ENCODE data around the gene PRKCSH. TPM values are rescaled to one million over a fixed set of nuclear protein-coding genes. Genes with fewer than 3 reads are reported as not detected.

Gene PRKCSH
- total and polyA plus RNA-seq, 2 donors, result 62.9 to 108 TPM

DNA sequence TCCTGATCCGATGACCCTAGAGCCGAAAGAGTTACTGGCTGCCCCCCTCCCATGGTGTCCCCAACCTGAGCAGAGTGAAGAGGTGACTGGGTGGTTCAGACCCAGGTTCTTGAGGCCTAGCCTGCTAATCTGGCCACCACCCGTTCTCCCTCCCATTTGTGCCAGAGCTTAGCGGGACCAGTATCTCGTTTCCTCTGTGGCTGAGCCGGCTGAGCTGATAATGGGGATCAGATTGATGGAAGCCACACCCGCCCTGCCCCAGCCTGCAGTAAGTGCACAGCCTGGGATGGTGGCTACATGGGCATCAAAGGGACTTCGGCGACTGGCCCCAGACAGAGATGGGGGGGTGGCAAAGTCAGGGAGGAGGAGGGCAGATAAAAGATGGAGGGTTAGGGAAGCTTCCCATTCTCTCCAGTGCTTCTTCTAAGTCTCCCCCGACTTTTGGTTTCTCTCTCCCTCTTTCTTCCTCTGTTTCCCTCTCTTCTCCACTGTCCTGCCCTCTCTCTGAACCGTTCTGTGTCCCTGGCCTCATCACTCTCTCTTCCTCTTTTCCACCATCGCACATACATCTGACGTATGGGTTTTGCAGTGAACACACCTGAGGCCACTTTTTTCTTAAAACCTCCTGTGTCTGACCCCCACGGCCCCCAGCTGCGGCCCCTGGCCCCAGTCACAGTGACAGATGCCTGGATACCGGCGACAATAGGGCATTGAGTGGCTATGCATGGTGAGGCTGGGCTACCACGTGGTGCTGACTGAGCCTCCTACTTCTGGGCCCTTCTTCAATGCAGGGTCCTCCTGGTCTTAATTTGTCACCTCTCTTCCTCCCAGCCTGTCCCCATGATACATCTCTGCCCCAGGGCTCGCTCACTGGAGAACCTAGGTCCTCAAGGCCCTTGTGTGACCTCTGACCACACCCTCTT, 43.0 kb downstream of the PRKCSH start:
- no peak for DNase-seq (ENCODE audit: low read depth in 6 of 9, low spot score in 9 of 9)
- no peak overlapping the region for H3K4me3 ChIP-seq (ENCODE audit: low read length in 2 of 2)
- H3K27me3 ChIP-seq (ENCODE audit: control insufficient read depth in 2 of 2, insufficient read depth in 1 of 2, low read length in 1 of 2), result peaks cover 51 to 78% of the 10 kb centered on the region in 2 donors
- H3K36me3 ChIP-seq (ENCODE audit: control insufficient read depth in 2 of 2, insufficient read depth in 2 of 2, low read length in 1 of 2), result peaks cover 0 to 5% of the 10 kb centered on the region in 2 donors
- peaks cover 1 to 21% of the 10 kb centered on the region in 2 donors for H3K9me3 ChIP-seq (ENCODE audit: control insufficient read depth in 2 of 2, insufficient read depth in 1 of 2, low read length in 1 of 2)
- 59% methylated on average over 19 of the region's 19 CpGs for whole genome bisulfite sequencing
- peaks cover 8 to 26% of the 10 kb centered on the region in 2 donors for H3K4me1 ChIP-seq (ENCODE audit: control insufficient read depth in 2 of 2, insufficient read depth in 2 of 2, low read length in 2 of 2)
- H3K27ac ChIP-seq (ENCODE audit: low read depth in 1 of 2, low read length in 1 of 2), result no peak overlapping the region

DNA sequence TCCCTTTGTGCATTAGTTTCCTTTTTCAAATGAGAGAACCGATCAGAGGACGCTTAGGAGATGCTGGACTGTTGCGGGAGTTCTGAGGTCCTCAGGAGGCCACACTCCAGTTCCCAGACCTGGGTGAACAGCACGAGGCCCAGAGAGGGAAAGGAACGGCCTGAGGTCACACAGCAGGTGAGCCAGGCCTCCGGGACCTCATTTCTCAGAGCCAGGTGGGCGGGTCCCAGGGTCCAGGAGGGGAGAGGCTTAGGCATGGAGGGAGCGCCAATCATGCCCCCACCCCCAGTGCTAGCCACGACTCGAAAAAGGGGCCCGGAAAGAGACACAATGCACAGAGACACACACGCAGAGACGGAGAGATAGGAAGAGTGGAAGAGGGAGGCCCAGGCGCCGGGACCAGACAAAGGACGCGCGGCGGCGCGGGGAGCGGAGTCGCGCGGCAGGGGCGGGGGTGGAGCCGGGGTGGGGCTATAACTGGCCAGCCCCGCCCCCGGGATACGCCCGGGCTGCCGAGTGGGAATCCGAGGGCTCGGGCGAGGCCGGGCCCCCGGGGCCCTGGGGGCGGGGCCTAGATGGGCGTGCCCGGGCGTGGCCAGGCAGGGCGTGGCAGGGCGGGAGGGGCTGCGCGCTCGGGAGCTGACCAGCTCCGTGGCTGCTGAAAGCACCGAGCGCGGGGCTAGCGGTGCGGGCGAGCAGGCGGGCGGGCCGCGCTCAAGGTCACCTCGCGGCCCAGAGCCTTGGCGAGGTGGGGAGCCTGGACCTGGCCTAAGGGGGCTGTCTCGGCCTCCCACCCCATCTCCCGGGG, 43.9 kb downstream of the PRKCSH start:
- Histone ChIP-seq H3K36me3 (ENCODE audit: control insufficient read depth in 2 of 2, insufficient read depth in 2 of 2, low read length in 1 of 2) (peaks cover 0 to 12% of the 10 kb centered on the region in 2 donors), H3K27me3 (ENCODE audit: control insufficient read depth in 2 of 2, insufficient read depth in 1 of 2, low read length in 1 of 2) (peaks cover 51 to 76% of the 10 kb centered on the region in 2 donors)

DNA sequence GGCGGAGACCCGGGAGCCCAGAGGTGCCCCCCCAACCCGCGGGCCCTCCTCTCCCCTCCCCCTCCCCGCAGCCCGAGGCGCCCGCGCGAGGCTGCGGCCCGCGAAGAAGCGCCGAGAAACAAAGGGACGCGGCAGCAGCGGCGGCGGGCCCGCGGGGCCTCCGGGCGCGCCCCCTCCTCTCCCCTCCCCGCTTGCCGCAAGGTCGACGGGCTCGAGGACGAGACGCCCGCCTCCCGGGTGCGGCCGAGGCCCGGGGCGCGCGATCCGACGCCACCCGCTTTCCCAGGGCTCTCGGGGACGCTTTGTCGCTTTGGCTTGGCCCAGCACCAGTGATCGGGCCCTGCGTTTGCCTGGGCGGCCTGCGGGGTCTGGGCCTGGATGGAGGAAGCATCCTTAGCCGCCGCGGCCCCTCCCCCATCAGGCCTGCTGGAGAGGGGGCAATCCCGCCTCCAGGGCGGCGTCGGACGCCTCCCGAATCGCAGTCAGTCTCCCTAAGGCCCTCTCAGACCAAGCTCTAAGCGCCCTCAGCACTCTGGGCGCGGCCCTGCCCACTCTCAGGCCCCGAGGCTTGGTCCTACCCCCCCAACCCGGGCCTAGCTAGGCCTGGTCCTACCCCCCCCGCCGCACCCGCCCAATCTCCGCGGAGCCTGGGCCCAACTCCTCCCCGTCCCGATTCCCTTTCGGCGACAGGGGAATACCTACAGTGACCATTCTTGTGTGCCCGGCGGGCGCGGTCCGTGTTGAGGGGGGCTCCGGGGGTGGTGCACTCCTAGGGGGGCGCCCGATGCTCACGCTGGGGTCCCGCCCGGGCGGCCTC, 44.7 kb downstream of the PRKCSH start:
- H3K27ac ChIP-seq (ENCODE audit: low read depth in 1 of 2, low read length in 1 of 2), result no peak overlapping the region
- DNase-seq (ENCODE audit: low read depth in 6 of 9, low spot score in 9 of 9), result no peak
- peaks cover 0 to 12% of the 10 kb centered on the region in 2 donors for H3K36me3 ChIP-seq (ENCODE audit: control insufficient read depth in 2 of 2, insufficient read depth in 2 of 2, low read length in 1 of 2)
- H3K4me3 ChIP-seq (ENCODE audit: low read length in 2 of 2), result no peak overlapping the region
- WGBS, result 11% methylated on average over 86 of the region's 86 CpGs
- H3K9me3 ChIP-seq (ENCODE audit: control insufficient read depth in 2 of 2, insufficient read depth in 1 of 2, low read length in 1 of 2), result peaks cover 1 to 21% of the 10 kb centered on the region in 2 donors
- peaks cover 51 to 76% of the 10 kb centered on the region in 2 donors for H3K27me3 ChIP-seq (ENCODE audit: control insufficient read depth in 2 of 2, insufficient read depth in 1 of 2, low read length in 1 of 2)
- peaks cover 8 to 26% of the 10 kb centered on the region in 2 donors for H3K4me1 ChIP-seq (ENCODE audit: control insufficient read depth in 2 of 2, insufficient read depth in 2 of 2, low read length in 2 of 2)

More for the DNA sequence above, 43.9 kb downstream of the PRKCSH start:
- Histone ChIP-seq H3K9me3 (ENCODE audit: control insufficient read depth in 2 of 2, insufficient read depth in 1 of 2, low read length in 1 of 2) (peaks cover 1 to 21% of the 10 kb centered on the region in 2 donors), H3K27ac (ENCODE audit: low read depth in 1 of 2, low read length in 1 of 2) (no peak overlapping the region), H3K4me3 (ENCODE audit: low read length in 2 of 2) (no peak overlapping the region), H3K4me1 (ENCODE audit: control insufficient read depth in 2 of 2, insufficient read depth in 2 of 2, low read length in 2 of 2) (peaks cover 8 to 26% of the 10 kb centered on the region in 2 donors)
- peak in 1 of 9 donors; percentile 22 for DNase-seq (ENCODE audit: low read depth in 6 of 9, low spot score in 9 of 9)
- WGBS, result 25% methylated on average over 62 of the region's 62 CpGs

DNA sequence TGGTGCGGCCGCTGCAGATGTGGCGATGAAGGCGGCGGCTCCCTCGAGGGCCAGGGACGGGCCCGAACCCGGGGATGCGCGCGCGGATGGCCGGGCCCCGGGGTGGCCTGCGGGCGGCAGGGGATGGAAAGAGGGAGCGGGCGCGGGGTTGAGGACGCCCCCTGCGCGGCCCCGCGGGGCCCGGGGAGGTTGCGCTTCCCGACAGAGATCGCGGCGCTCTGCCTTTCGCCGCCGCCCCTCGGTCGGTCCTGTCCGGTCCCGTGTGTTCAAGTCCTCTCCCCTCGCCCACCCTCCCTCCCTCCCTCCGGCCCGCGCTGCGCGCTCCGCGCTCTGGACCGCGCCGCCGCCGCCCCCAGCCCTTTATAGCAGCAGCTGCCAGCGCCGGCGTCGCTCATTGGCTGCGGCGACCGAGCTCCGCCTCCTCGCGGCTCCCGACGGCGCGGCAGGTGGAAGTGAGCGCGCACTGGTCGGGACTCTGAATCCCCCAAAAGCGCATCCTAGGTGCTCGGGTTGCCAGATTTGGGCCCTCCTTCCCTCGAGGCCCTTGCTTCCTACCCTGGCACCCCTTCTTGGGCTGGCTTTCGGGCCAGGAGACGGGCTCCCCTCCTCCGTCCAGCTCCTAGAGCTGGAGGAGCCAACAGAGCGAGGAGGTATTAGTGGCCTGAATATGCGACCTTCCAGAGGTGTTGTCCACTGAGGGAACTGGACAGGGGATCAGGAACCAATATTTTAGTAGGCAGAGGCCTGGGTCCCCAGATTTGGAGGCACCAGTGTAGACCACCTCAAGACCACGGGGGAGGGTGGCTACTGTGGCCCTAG, 45.5 kb downstream of the PRKCSH start, which contains the start of gene ELAVL3:
TSS of gene ELAVL3 (minus strand) at position 332 of the 819 bp plus-strand sequence. CDS start 438 bp downstream, outside the sequence.
- Histone ChIP-seq H3K27me3 (ENCODE audit: control insufficient read depth in 2 of 2, insufficient read depth in 1 of 2, low read length in 1 of 2) (peaks cover 51 to 71% of the 10 kb centered on the region in 2 donors), H3K27ac (ENCODE audit: low read depth in 1 of 2, low read length in 1 of 2) (no peak within 1 kb of the TSS), H3K4me3 (ENCODE audit: low read length in 2 of 2) (peak within 1 kb of the TSS in 1 of 2 donors; percentile 23), H3K9me3 (ENCODE audit: control insufficient read depth in 2 of 2, insufficient read depth in 1 of 2, low read length in 1 of 2) (peaks cover 1 to 21% of the 10 kb centered on the region in 2 donors), H3K36me3 (ENCODE audit: control insufficient read depth in 2 of 2, insufficient read depth in 2 of 2, low read length in 1 of 2) (peaks cover 0 to 16% of the 10 kb centered on the region in 2 donors), H3K4me1 (ENCODE audit: control insufficient read depth in 2 of 2, insufficient read depth in 2 of 2, low read length in 2 of 2) (peaks cover 8 to 26% of the 10 kb centered on the region in 2 donors)
- 18% methylated on average over 77 of the region's 77 CpGs for WGBS
- DNase-seq (ENCODE audit: low read depth in 6 of 9, low spot score in 9 of 9), result peak in 1 of 9 donors; percentile 43

DNA sequence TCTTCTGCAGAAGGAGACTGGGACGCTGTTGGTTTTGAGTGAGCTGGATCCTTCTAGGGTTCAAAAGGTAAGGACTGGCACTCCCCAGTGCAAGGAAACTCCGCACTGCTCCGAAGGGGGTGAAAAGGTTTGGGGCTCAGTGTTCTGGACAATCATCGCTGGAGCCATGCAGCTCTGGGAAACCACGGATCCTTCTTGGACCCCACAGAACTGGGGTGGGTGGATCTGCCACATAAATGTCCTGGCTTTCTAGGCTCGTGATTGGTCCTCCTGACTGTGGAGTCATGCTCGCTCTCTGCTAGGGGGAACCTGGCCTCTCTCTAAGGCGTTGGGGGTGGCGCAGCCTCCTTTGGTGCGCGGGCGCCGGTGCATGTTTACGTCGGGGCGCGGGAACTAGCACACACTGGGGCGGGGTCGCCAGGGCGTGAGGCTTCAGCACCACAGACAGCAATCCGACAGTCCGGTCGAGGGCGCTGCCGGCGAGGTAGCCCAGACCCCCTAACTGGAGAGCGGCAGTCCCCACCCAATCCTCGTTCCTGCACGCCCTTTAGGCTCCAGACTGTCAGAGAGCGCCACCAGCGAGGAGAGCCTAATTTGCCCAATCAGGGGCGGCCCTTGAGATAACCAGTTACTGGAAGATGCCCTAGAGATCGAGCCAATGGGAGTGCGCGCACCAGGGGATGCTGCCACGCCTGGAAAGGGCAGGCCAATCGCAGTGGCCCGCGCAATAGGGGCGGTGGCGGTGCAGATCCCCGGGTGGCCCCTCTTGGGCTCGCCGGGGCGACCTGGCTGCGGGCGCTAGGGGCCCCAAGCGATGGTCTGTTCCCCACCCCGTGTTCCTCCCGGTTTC, 46.3 kb downstream of the PRKCSH start:
- Histone ChIP-seq H3K27me3 (ENCODE audit: control insufficient read depth in 2 of 2, insufficient read depth in 1 of 2, low read length in 1 of 2) (peaks cover 51 to 65% of the 10 kb centered on the region in 2 donors), H3K9me3 (ENCODE audit: control insufficient read depth in 2 of 2, insufficient read depth in 1 of 2, low read length in 1 of 2) (peaks cover 1 to 21% of the 10 kb centered on the region in 2 donors), H3K36me3 (ENCODE audit: control insufficient read depth in 2 of 2, insufficient read depth in 2 of 2, low read length in 1 of 2) (peaks cover 0 to 18% of the 10 kb centered on the region in 2 donors), H3K27ac (ENCODE audit: low read depth in 1 of 2, low read length in 1 of 2) (no peak overlapping the region), H3K4me1 (ENCODE audit: control insufficient read depth in 2 of 2, insufficient read depth in 2 of 2, low read length in 2 of 2) (peaks cover 8 to 26% of the 10 kb centered on the region in 2 donors), H3K4me3 (ENCODE audit: low read length in 2 of 2) (peak overlapping the region; percentile 4 to 37)
- 6% methylated on average over 50 of the region's 50 CpGs for WGBS
- peak in 6 of 9 donors; percentile 34 to 80 (median 62) for DNase-seq (ENCODE audit: low read depth in 6 of 9, low spot score in 9 of 9)

- H3K27ac ChIP-seq (ENCODE audit: low read depth in 1 of 2, low read length in 1 of 2), result no peak overlapping the region
- DNase-seq (ENCODE audit: low read depth in 6 of 9, low spot score in 9 of 9), result peak; percentile 45 to 89 (median 71)
- H3K4me1 ChIP-seq (ENCODE audit: control insufficient read depth in 2 of 2, insufficient read depth in 2 of 2, low read length in 2 of 2), result peaks cover 8 to 26% of the 10 kb centered on the region in 2 donors
- peak overlapping the region; percentile 4 to 37 for H3K4me3 ChIP-seq (ENCODE audit: low read length in 2 of 2)
- peaks cover 4 to 26% of the 10 kb centered on the region in 2 donors for H3K36me3 ChIP-seq (ENCODE audit: control insufficient read depth in 2 of 2, insufficient read depth in 2 of 2, low read length in 1 of 2)
- peaks cover 51 to 58% of the 10 kb centered on the region in 2 donors for H3K27me3 ChIP-seq (ENCODE audit: control insufficient read depth in 2 of 2, insufficient read depth in 1 of 2, low read length in 1 of 2)
- 2% methylated on average over 58 of the region's 58 CpGs for WGBS
- H3K9me3 ChIP-seq (ENCODE audit: control insufficient read depth in 2 of 2, insufficient read depth in 1 of 2, low read length in 1 of 2), result peaks cover 1 to 21% of the 10 kb centered on the region in 2 donors
These were observed 47.1 kb downstream of the PRKCSH start for GRCh38 chr19:11482384-11483050.
